ENCODE measurements around the gene COL20A1.
A peak's percentile ranks its signal among the peaks of the same experiment; 100 is the strongest.

The COL20A1 gene

GRCh38 chr20:63273635-63274380 lies 19.2 kb upstream of the COL20A1 start:
- H3K27ac ChIP-seq, result peak overlapping the region; percentile 61

DNA sequence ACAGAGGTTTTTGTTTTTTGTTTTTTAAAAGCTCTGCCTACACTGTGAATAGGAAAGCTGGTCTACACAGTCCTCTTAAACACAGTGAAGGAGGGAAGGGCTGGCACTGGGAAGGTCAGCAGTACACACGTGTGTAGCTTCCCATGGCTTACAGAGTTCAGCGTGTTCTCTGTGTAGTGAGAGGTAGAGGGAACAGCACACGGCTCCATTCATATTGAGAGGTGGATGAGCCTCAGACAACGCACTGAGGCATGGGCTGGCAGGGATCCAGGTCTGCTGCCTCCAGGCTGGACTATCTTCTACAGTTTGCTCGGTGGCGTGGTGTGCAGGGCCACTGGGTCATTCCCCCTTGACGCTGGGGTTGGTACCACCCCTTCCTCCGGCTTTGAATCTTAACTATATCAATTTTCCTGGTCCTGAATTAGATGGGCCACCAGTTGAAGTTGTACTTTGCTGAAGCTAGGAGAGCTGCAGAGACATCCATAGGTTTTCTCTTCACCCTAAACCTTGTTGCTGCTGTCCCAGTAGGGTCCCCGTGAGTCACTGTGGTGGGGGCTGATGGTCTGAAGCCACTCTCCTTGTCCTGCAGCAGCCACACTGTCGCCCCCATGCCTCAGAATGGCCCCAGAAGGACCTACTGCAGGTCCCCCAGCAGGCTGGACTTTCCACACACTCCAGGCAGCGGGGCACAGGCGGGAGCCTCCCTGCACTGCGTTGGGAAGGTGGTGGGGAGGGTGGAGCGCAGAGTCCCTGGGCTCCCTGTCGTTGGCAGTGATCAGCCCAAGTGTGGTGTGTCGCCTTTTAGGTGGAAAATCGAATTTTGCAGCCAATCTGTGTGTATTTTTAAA lies 18.4 kb upstream of the COL20A1 start:
- no peak overlapping the region for H3K27ac ChIP-seq
- TF ChIP-seq ZFX (IDR thresholded peaks at IDR 0.05; ENCODE audit: borderline replicate concordance), result no peak
- TF ChIP-seq, protein P1, sequence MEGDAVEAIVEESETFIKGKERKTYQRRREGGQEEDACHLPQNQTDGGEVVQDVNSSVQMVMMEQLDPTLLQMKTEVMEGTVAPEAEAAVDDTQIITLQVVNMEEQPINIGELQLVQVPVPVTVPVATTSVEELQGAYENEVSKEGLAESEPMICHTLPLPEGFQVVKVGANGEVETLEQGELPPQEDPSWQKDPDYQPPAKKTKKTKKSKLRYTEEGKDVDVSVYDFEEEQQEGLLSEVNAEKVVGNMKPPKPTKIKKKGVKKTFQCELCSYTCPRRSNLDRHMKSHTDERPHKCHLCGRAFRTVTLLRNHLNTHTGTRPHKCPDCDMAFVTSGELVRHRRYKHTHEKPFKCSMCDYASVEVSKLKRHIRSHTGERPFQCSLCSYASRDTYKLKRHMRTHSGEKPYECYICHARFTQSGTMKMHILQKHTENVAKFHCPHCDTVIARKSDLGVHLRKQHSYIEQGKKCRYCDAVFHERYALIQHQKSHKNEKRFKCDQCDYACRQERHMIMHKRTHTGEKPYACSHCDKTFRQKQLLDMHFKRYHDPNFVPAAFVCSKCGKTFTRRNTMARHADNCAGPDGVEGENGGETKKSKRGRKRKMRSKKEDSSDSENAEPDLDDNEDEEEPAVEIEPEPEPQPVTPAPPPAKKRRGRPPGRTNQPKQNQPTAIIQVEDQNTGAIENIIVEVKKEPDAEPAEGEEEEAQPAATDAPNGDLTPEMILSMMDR (IDR thresholded peaks at IDR 0.05), result no peak

More at GRCh38 chr20:63273635-63274380, 19.2 kb upstream of the COL20A1 start:
- no peak for TF ChIP-seq ZFX (IDR thresholded peaks at IDR 0.05; ENCODE audit: borderline replicate concordance)
- TF ChIP-seq, protein P1 (IDR thresholded peaks at IDR 0.05), result no peak

DNA sequence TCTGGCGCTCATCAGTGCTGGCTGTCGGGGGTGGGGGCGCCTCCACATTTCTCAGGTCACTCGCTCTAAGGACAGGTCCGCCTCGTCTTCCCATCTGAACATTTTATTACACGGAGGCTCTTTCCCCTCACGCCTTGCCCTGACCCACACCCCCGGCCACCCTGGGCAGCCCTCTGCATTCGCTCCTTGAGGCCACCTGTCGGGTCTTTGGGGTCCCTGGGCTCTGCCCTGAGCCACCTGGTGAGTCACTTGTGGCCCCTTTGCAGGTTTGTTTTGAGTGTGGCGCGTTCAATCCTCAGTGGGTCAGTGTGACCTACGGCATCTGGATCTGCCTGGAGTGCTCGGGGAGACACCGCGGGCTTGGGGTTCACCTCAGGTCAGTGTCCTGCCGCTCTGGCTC lies 17.2 kb upstream of the COL20A1 start:
- TF ChIP-seq, protein P1 (IDR thresholded peaks at IDR 0.05), result no peak
- no peak for TF ChIP-seq ZFX (IDR thresholded peaks at IDR 0.05; ENCODE audit: borderline replicate concordance)
- no peak overlapping the region for H3K27ac ChIP-seq

- TF ChIP-seq, protein P1 (IDR thresholded peaks at IDR 0.05), result no peak
- no peak for TF ChIP-seq ZFX (IDR thresholded peaks at IDR 0.05; ENCODE audit: borderline replicate concordance)
- H3K27ac ChIP-seq, result no peak overlapping the region
Observed at GRCh38 chr20:63276956-63277355, 16.0 kb upstream of the COL20A1 start.

GRCh38 chr20:63277466-63278272 lies 15.3 kb upstream of the COL20A1 start:
- TF ChIP-seq ZFX (IDR thresholded peaks at IDR 0.05; ENCODE audit: borderline replicate concordance), result no peak
- TF ChIP-seq, protein P1 (IDR thresholded peaks at IDR 0.05), result no peak
- no peak overlapping the region for H3K27ac ChIP-seq

GRCh38 chr20:63278661-63279060 lies 14.3 kb upstream of the COL20A1 start:
- no peak for TF ChIP-seq ZFX (IDR thresholded peaks at IDR 0.05; ENCODE audit: borderline replicate concordance)
- TF ChIP-seq, protein P1 (IDR thresholded peaks at IDR 0.05), result no peak
- H3K27ac ChIP-seq, result no peak overlapping the region

Data from 22Rv1 (cell line).